Activated naive CD8-positive, alpha-beta T cell treated with anti-CD3 and anti-CD28 coated beads for 36 hours (primary cell): ENCODE data around the gene DPP6. TPM values are rescaled to one million over a fixed set of nuclear protein-coding genes. Genes with fewer than 3 reads are reported as not detected.

Experiments used
- DNase-seq: peaks from one replicate; pipeline ENCODE4 v3.0.0; 2021
- H3K27ac Mint-ChIP-seq: one replicate; pipeline ENCODE4 v1.8.0; 2022; ENCODE audit warnings: mild to moderate bottlenecking, moderate library complexity, mixed read lengths
- H3K27me3 Mint-ChIP-seq: one replicate; pipeline ENCODE4 v1.8.0; 2022; ENCODE audit warnings: mild to moderate bottlenecking, mixed read lengths
- H3K36me3 Mint-ChIP-seq: one replicate; pipeline ENCODE4 v1.8.0; 2021; ENCODE audit warnings: mild to moderate bottlenecking, mixed read lengths
- H3K4me1 Mint-ChIP-seq: one replicate; pipeline ENCODE4 v1.8.0; 2021; ENCODE audit warnings: mixed read lengths
- H3K4me3 Mint-ChIP-seq: one replicate; pipeline ENCODE4 v1.8.0; 2022; ENCODE audit warnings: mild to moderate bottlenecking, moderate library complexity, mixed read lengths
- H3K9me3 Mint-ChIP-seq: one replicate; pipeline ENCODE4 v1.8.0; 2022; ENCODE audit warnings: mixed read lengths
- total RNA-seq, 2 experiments: library from RNA; stranded (reverse); gene quantifications; one replicate each; pipeline ENCODE4 v1.2.3, GENCODE V29; 2021

Gene DPP6
- total RNA-seq, 2 experiments from 2014 or later, result not detected

DNA sequence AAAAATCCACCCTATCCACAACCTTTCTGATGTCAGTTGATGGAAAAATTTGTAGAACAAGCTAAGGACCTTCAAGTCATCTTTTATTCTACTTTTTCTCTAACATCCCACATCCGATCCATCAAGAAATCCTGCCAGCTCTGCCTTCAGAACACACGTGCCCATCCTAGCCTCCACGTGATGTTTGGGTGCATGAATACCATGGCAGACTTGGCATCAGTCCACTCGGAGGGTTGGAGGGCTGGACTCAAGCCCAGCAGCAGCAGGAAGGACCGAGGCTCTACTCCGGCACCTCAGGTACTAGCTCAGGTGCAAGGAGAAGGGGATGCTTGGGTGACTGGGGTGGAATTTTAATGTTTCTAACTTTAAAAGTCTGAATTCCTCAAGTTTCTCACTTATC lies 428.6 kb downstream of the DPP6 start:
- Mint-ChIP-seq H3K4me1 (no peaks in the 10 kb centered on the region), H3K27ac (no peak overlapping the region)
- no peak for DNase-seq

DNA sequence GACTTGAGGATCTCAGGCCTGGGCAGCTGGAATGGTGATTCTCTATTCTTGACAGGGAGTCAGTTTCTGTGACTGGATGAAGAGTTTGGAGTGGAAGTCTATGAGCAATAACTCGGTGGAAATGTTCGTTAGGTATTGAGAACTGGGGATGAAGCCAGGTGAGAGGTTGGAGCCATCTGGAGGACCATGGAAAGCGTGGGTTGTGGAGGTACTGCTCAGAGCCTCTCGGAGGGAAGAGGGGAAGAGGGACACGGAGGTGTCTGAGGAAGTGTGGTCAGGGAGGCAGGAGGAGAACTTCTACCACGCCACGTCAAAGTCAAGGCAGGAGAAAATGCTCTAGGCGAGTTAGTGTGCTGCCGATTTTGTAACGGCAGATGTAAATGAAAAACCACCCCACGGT lies 430.7 kb downstream of the DPP6 start:
- no peak for DNase-seq
- H3K36me3 Mint-ChIP-seq, result no peaks in the 10 kb centered on the region
- H3K27me3 Mint-ChIP-seq, result no peaks in the 10 kb centered on the region
- no peak overlapping the region for H3K4me3 Mint-ChIP-seq
- no peak overlapping the region for H3K27ac Mint-ChIP-seq
- H3K4me1 Mint-ChIP-seq, result no peaks in the 10 kb centered on the region
- peaks cover 1% of the 10 kb centered on the region for H3K9me3 Mint-ChIP-seq

More for the DNA sequence above, 428.6 kb downstream of the DPP6 start:
- Mint-ChIP-seq H3K4me3 (no peak overlapping the region), H3K36me3 (no peaks in the 10 kb centered on the region), H3K27me3 (no peaks in the 10 kb centered on the region), H3K9me3 (peaks cover 1% of the 10 kb centered on the region)

DNA sequence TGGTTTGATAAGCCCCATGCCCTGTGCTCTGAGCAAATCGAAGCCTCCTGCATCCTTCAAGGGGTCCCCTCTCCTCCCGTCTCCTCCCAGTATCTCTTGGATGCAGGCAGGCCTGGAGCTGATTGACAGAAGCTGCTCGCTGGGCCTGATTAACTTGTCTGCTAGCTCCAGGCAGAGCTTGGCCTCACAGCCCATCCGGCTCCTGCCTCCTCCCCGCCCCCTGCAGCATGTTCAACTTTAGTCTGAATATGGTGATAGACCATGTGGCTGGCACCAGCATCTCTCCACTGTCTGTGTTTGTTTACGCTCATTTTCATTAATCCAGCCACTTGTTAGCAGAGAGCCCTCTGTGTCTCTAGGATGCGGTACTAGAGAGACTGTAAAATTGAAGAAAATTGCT lies 432.2 kb downstream of the DPP6 start:
- no peak for DNase-seq
- Mint-ChIP-seq H3K9me3 (peaks cover 1% of the 10 kb centered on the region), H3K4me1 (no peaks in the 10 kb centered on the region), H3K27ac (no peak overlapping the region), H3K36me3 (no peaks in the 10 kb centered on the region), H3K27me3 (no peaks in the 10 kb centered on the region), H3K4me3 (no peak overlapping the region)

DNA sequence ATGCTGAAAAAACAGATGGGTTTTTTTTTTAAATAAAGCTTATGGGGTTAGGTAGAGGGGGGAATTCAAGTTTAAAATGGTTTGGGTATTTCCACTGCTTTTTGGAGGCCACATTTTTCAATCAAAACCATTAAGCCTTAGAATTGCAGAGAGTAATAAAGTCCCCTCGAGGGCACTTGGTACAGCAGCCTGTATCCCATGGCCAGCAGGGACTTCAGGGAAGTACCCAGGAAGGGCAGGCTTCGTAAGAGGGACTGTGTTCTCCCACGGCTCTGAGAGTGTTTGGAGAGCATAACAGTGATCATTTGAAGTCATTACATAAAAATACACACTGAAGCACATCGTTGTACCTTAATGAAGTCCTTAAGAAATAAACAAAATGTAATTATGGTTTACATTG lies 432.7 kb downstream of the DPP6 start:
- H3K4me3 Mint-ChIP-seq, result no peak overlapping the region
- H3K36me3 Mint-ChIP-seq, result no peaks in the 10 kb centered on the region
- peaks cover 1% of the 10 kb centered on the region for H3K9me3 Mint-ChIP-seq
- no peaks in the 10 kb centered on the region for H3K27me3 Mint-ChIP-seq
- no peaks in the 10 kb centered on the region for H3K4me1 Mint-ChIP-seq
- no peak overlapping the region for H3K27ac Mint-ChIP-seq
- no peak for DNase-seq

DNA sequence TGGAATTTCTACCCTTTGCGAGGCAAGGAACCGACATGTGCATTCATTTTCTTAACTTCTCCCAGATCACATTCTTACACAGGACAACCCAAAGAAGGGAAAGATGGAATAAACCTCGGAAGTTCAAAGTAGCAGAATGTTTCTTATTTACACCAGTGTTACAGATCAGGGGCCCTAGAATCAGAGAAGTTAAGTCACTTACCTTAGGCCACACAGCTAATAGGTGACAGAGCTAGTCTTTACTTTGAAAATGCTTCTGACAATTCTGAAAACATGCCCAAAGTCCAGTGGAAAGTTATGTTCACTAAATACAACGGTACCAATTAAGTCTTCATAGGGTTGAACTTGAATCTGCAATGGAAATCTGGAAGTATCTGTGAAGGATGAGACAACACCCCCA lies 437.7 kb downstream of the DPP6 start:
- no peaks in the 10 kb centered on the region for H3K36me3 Mint-ChIP-seq
- H3K4me3 Mint-ChIP-seq, result no peak overlapping the region
- no peak overlapping the region for H3K27ac Mint-ChIP-seq
- no peaks in the 10 kb centered on the region for H3K4me1 Mint-ChIP-seq
- H3K9me3 Mint-ChIP-seq, result no peaks in the 10 kb centered on the region
- DNase-seq, result no peak
- H3K27me3 Mint-ChIP-seq, result no peaks in the 10 kb centered on the region

DNA sequence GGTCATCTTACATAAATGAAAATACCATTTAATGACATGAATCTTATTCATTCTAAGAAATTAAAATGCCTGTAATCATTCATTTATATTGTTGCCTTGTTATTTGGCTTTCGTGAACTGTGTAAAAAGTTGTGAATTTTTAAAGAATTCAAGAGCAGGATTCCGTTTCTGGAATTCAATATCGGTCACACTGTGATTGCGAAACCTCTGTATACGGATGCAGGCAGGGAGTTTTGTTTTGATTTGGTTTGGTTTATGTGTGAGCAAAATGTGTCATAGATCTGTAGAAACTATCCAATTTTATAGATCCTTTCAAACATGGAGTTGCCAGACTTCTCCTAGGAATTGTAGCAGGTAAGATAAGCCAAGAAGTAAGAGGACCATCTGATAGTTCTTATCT lies 441.4 kb downstream of the DPP6 start:
- Mint-ChIP-seq H3K4me3 (no peak overlapping the region), H3K27ac (no peak overlapping the region), H3K36me3 (no peaks in the 10 kb centered on the region), H3K4me1 (no peaks in the 10 kb centered on the region), H3K9me3 (no peaks in the 10 kb centered on the region), H3K27me3 (no peaks in the 10 kb centered on the region)
- no peak for DNase-seq

DNA sequence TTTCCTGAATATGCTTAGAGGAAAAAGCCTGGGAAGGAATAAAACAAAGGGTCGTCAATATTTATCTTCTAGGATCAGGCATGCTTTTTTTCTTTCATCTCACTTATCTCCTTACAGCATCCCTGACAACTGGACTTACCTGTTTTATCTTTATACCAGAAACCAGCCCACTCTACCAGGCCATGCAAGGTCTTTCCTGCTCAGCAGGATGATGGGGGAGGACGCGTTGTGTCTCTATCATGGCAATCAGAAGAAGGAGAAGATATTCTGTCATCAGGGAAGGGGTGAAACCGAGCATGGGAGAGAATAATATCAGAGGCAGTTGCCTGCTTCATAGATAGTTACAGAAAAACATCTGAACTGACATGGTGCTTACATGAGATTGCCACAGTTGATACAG lies 445.6 kb downstream of the DPP6 start:
- no peaks in the 10 kb centered on the region for H3K4me1 Mint-ChIP-seq
- no peak for DNase-seq
- H3K9me3 Mint-ChIP-seq, result peaks cover 14% of the 10 kb centered on the region
- H3K4me3 Mint-ChIP-seq, result no peak overlapping the region
- no peak overlapping the region for H3K27ac Mint-ChIP-seq
- H3K27me3 Mint-ChIP-seq, result no peaks in the 10 kb centered on the region
- no peaks in the 10 kb centered on the region for H3K36me3 Mint-ChIP-seq

DNA sequence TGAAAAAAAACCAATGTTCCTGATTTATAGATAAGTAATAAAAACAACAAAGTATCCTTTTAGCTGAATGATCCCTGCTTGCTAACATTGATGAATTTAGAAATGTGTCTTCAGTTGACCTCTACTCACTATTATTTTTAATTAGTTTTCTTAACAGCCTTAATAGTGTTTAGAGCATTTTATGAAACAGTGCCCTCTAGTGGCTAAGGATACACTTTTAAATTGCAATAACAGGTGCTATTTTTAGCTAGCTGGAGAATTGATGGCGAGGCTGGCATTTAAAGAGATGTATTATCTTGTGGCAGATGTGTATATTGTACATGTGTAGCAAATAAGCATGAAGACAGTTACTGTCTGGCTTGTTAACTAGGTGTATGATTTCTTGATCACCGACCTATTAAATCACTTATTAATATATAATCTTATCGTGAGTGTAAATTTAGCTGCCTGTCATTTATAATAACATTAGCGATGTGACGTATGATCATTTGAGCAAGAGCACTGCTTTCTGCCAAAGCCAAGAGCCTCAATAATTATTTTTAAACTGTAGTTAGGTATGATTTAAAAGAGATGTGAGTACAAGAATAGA lies 451.9 kb downstream of the DPP6 start:
- Mint-ChIP-seq H3K4me3 (no peak overlapping the region), H3K27ac (no peak overlapping the region), H3K4me1 (no peaks in the 10 kb centered on the region), H3K9me3 (peaks cover 14% of the 10 kb centered on the region), H3K36me3 (no peaks in the 10 kb centered on the region), H3K27me3 (no peaks in the 10 kb centered on the region)
- no peak for DNase-seq

DNA sequence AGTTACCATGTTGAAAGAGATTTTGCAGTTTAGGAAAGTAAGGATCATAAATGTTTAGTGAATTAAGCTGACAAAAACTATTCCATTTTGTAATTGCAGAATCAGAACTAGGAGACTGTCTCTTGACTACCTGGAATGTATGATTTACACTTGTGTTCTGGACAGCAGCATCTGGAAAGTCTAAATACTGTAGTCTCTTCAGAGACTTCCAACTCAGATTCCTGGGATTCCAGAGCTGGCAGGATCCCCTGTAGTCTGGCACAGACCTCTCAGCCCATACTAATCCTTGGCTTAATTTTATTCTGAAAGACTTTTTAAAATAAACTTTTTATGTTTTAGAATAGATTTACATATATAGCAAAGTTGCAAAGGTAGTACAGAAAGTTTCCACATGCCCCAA lies 452.7 kb downstream of the DPP6 start:
- no peaks in the 10 kb centered on the region for H3K27me3 Mint-ChIP-seq
- H3K36me3 Mint-ChIP-seq, result no peaks in the 10 kb centered on the region
- no peak overlapping the region for H3K4me3 Mint-ChIP-seq
- peaks cover 16% of the 10 kb centered on the region for H3K9me3 Mint-ChIP-seq
- no peak overlapping the region for H3K27ac Mint-ChIP-seq
- no peak for DNase-seq
- no peaks in the 10 kb centered on the region for H3K4me1 Mint-ChIP-seq

DNA sequence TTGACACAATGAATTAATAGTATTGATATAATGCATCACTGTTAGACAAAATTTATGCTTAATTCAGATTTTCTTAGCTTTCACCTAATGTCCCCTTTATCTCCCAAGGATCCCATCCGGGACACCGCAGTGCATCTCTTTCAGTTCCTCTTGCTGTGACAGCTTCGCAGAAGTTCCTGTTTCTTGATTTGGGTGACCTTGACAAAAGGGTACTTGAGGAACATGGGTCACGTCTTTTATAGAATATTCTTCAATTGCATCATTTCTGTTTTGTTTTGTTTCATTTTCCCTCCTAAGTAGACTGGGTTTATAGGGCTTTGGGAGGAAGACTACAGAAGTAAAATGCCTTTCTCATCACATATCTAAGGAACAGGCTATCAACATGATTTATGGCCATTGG lies 453.2 kb downstream of the DPP6 start:
- Mint-ChIP-seq H3K27ac (no peak overlapping the region), H3K9me3 (peaks cover 14% of the 10 kb centered on the region), H3K4me1 (no peaks in the 10 kb centered on the region), H3K4me3 (no peak overlapping the region), H3K27me3 (no peaks in the 10 kb centered on the region), H3K36me3 (no peaks in the 10 kb centered on the region)
- no peak for DNase-seq

DNA sequence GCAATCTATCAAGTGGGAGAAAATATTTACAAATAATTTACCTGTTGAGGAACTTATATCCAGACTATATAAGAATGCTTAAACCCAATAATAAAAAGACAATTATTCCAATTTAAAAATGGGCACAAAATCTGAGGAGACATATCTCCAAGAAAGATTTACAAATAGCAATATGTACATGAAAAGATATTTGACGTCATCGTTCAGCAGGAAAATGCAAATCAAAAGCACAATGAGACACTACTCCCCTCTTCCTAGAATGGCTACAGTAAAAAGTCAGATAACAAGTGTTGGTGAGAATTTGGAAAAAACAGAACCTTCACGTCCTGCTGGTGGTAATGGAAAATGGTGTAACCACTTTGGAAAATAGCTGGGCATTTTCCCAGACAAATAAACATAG lies 457.0 kb downstream of the DPP6 start:
- Mint-ChIP-seq H3K27me3 (no peaks in the 10 kb centered on the region), H3K36me3 (no peaks in the 10 kb centered on the region), H3K27ac (no peak overlapping the region), H3K9me3 (peaks cover 2% of the 10 kb centered on the region), H3K4me1 (no peaks in the 10 kb centered on the region), H3K4me3 (no peak overlapping the region)
- DNase-seq, result no peak

DNA sequence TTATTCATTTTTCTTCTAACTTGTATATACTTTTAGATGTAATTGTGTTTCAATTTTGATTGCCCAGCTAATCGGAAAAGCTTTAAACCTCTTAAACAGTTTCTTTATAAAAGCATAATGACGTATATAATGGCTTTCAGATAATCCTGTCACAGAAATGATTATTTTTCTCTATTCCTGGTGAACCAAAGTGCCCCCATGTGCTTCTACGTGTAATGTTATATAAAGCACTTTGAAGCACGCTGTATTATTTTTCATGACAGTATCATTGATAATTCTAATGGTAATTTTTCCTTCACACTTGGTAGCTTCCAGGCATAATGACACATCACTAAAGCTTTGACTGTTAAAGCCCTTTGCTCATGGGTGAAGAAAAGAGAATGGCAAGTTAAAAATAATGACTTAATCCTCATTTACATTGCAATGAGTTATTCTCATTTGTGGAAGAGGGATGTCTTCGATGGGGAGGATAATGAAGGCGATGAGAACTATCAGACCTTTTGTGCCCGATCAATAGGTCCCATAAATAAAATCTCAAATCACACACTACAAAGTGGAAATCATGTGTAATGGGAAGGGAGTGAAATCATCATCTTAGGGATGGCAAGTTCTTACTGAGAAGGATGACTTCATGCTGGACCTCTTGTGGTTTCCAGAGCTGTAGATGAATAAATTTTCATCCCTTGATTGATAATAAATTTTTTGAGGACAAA lies 460.1 kb downstream of the DPP6 start:
- Mint-ChIP-seq H3K4me1 (no peaks in the 10 kb centered on the region), H3K4me3 (no peak overlapping the region), H3K27ac (no peak overlapping the region), H3K36me3 (no peaks in the 10 kb centered on the region), H3K9me3 (peaks cover 2% of the 10 kb centered on the region), H3K27me3 (no peaks in the 10 kb centered on the region)
- no peak for DNase-seq

DNA sequence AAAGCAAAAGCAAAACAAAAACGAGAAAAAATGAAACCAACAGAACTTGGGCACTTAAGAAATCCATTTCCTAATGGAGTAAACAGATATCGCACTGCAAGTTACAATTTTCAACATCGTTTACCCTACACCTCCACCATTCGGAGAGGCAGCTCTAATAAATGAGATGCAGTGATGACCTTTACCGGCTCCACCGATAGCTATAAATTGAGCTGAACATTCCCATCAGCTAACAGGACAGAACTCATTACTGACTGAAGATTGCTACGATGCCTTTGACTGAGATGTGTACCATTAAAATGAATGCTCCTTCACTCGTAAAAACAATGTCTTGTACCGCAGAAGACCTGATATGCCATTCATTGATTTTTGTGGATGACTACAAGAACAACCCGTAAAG lies 465.6 kb downstream of the DPP6 start:
- Mint-ChIP-seq H3K27ac (no peak overlapping the region), H3K4me1 (no peaks in the 10 kb centered on the region), H3K9me3 (peaks cover 2% of the 10 kb centered on the region), H3K36me3 (no peaks in the 10 kb centered on the region), H3K27me3 (no peaks in the 10 kb centered on the region), H3K4me3 (no peak overlapping the region)
- no peak for DNase-seq

DNA sequence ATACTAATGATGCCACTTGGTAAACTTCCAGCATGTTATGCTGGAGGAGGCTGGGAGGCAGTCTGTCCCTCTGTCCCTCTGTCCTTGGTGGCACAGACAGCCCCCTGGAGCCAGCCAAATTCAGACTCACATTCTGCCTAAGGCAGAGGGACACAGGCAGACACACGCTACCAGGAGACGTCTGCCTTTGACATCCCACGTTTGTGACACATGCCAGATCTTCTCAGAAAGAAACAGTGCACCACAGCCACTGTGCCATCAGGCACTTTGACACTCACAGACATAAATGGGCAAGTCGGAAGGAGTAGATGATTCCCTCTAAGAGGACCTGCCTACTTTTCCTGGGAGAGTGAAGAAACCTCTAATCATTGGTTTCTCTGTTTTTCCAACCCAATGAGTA lies 467.0 kb downstream of the DPP6 start:
- Mint-ChIP-seq H3K9me3 (peaks cover 3% of the 10 kb centered on the region), H3K4me3 (no peak overlapping the region), H3K27ac (no peak overlapping the region), H3K27me3 (no peaks in the 10 kb centered on the region), H3K4me1 (no peaks in the 10 kb centered on the region), H3K36me3 (no peaks in the 10 kb centered on the region)
- no peak for DNase-seq

DNA sequence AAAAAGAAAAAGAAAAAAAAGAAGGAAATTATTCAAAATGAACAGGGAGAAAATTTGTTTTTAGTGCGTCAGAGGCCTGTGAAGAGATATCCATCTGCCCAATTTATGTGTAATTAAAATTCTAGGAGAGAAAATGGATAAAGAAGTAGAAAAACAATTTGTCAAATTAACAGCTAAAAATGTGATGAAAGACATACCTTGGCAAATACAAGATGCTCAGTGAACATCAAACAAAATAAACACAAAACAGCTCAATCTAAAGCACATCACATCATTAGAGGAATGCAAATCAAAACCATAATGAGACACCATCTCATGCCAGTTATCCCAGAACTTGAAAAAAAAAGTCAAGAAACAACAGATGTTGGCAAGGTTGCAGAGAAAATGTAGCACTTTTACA lies 477.9 kb downstream of the DPP6 start:
- H3K4me3 Mint-ChIP-seq, result no peak overlapping the region
- no peaks in the 10 kb centered on the region for H3K27me3 Mint-ChIP-seq
- no peaks in the 10 kb centered on the region for H3K36me3 Mint-ChIP-seq
- no peak for DNase-seq
- H3K27ac Mint-ChIP-seq, result no peak overlapping the region
- no peaks in the 10 kb centered on the region for H3K9me3 Mint-ChIP-seq
- H3K4me1 Mint-ChIP-seq, result no peaks in the 10 kb centered on the region

DNA sequence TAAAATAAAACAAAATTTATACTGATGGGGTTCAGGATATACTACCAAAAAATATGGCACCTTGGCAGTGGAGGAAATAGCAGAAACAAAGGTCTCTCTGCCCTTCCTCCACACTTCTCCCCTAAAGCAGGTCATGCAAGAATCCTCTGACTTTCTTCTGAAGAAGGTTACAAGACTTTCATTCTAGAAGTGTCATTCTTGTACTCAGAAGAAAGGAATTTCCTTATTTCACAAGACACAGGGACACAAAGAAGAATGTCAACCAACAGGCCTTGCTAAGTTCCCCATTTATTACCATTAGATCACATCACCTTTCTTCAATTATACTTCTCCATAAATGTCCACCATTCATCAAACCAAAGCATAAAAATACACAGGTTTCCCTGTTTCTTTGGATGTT lies 480.6 kb downstream of the DPP6 start:
- Mint-ChIP-seq H3K36me3 (no peaks in the 10 kb centered on the region), H3K9me3 (no peaks in the 10 kb centered on the region), H3K27me3 (no peaks in the 10 kb centered on the region), H3K27ac (no peak overlapping the region), H3K4me3 (no peak overlapping the region), H3K4me1 (no peaks in the 10 kb centered on the region)
- no peak for DNase-seq
